Cardiac fibroblast (primary cell): ENCODE data around the gene SMAD3.

Source experiments
- DNase-seq, 2 donors: peaks; one replicate each; pipeline versions ENCODE4 v3.0.0 to v3.0.0-alpha.2; 2010; ENCODE audit warnings: low read depth in 2 of 2
- H3K4me3 ChIP-seq, 2 donors: replicated peaks in 1 of 2; 1 replicate in 1 of 2; 2 replicates in 1 of 2; pipeline ENCODE4 v1.5.1; 2011; ENCODE audit warnings: low read depth in 2 of 2, low read length in 2 of 2, mild to moderate bottlenecking in 2 of 2, moderate library complexity in 1 of 2
- CTCF ChIP-seq: IDR thresholded peaks from one replicate; pipeline ENCODE4 v1.5.1; 2011; ENCODE audit warnings: low read depth, mild to moderate bottlenecking, low read length, inconsistent platforms

Gene SMAD3

GRCh38 chr15:67198157-67198754 lies 132.9 kb downstream of the SMAD3 start:
- H3K4me3 ChIP-seq: no peak overlapping the region
- TF ChIP-seq CTCF: no peak
- no peak for DNase-seq

- no peak overlapping the region for H3K4me3 ChIP-seq
- TF ChIP-seq CTCF: no peak
- no peak for DNase-seq
Measured at GRCh38 chr15:67199391-67199790, 134.0 kb downstream of the SMAD3 start.

GRCh38 chr15:67199881-67200763 lies 134.7 kb downstream of the SMAD3 start:
- DNase-seq: peak in 1 of 2 donors; percentile 44
- no peak overlapping the region for H3K4me3 ChIP-seq
- TF ChIP-seq CTCF: no peak

- peak in 1 of 2 donors; percentile 20 for DNase-seq
- no peak for TF ChIP-seq CTCF
- H3K4me3 ChIP-seq: no peak overlapping the region
Measured at GRCh38 chr15:67201136-67201535, 135.7 kb downstream of the SMAD3 start.

- TF ChIP-seq CTCF: no peak
- H3K4me3 ChIP-seq: no peak overlapping the region
- DNase-seq: no peak
Measured at GRCh38 chr15:67202091-67202490, 136.7 kb downstream of the SMAD3 start.

- TF ChIP-seq CTCF: no peak
- H3K4me3 ChIP-seq: no peak overlapping the region
- no peak for DNase-seq
Measured at GRCh38 chr15:67202991-67203390, 137.6 kb downstream of the SMAD3 start.
